Measurements from ENCODE around the gene OPHN1.
"Not testable (repeated sequence)": the region's sequence is repeated elsewhere in the genome, so short reads cannot be mapped to it uniquely, and the experiment has no call there.

Gene OPHN1

DNA sequence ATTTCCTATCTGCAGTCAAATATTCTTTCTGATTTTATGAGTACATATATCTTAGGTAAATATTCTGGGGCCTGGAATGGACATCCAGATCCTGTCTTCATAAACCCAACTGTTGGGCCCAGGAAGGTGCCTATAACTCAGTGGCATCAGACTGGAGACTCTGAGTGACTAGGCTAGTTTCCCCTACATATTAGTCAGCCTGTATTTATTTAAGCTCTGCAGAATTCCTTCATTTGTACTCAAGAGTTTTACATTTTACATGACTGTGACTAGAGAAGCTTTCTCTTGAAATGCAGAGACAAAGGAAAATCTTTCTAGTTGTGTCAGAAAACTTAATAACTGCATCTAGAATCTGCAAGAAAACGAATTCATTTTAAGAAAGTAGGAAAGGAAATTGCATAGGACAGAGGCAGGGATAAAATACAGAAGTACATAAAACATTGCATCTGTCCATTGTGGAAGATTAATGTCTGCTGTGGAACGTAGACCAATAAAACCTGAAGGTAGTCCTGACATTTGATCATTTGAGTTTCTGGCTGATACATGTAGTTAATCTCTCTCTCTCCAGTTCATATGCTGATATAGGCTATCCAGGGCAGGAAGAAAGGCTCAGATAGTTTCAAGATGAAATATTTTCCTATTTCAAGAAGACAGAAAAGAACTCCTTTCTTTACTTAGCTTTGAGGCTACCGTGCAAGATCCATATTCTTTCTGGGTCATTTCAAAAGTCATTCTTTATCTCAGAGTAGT is 78.2 kb downstream of the OPHN1 start:
- DNase-seq: no peak

DNA sequence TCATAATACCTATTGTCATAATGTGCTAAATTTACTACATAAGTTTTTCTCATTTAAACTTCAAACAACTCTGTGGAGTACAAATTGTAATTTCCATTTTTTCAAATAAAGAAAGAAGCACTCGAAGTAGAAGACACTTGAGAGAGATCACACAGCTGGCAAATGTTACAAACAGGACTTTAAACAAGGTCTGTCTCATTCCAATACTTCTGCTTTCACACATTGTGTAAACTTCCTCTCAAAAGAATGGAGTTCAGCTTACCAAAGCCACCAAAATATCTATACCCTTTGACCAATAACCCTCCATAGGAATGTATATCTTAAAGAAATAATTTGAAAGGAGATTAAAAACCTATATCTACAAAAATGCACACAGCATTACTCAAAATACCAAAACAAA is 88.3 kb downstream of the OPHN1 start:
- DNase-seq: no peak

DNA sequence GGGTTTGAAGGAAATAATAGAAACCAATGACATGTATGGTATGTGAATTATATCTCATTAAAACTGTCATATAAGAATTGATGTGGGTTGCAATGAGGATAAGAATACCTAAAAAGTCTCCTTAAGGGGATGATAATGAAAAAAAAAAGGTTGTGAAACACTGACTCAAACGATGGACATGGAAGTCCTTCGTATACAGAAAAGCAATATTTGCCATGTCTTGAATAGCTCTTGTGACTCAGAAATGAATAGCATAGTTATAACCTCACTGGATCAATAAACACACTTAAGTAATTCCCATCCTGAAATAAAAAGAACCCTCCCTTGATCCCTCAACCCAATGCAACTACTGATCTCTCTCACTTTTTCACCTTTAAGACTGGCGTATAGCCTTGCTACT is 89.7 kb downstream of the OPHN1 start:
- no peak for DNase-seq

DNA sequence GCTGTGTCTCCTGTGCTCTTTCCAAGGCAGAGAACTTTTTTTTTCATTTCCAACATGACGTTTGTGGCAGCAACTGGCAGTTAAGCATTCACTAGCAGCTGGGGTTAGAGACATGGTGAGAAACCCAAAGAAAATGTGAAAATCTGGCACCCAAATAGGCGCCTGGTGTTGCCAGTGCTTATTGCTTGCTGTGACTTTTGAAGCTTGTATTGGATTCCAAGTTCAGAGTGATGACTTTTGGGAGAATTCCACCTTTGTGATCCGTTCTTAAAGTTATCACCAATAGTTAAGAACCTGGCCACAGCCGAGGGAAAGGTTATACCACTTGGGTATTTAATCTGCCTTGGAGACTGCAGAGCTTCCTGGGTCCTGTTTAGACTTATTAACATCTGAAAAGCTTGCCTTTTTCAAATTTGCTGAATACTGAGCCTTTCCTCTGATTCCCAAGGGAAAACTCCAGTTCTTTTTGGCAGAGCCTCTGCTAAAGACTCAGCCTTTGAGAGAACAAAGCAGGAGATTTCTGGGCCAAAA is 101.0 kb downstream of the OPHN1 start:
- no peak for DNase-seq

DNA sequence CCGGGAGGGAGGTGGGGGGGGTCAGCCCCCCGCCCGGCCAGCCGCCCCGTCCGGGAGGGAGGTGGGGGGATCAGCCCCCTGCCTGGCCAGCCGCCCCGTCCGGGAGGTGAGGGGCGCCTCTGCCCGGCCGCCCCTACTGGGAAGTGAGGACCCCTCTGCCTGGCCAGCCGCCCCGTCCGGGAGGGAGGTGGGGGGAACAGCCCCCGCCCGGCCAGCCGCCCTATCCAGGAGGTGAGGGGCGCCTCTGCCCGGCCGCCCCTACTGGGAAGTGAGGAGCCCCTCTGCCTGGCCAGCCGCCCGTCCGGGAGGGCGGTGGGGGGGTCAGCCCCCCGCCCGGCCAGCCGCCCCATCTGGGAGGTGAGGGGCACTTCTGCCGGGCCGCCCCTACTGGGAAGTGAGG is 106.5 kb downstream of the OPHN1 start:
- not testable (repeated sequence) for DNase-seq

DNA sequence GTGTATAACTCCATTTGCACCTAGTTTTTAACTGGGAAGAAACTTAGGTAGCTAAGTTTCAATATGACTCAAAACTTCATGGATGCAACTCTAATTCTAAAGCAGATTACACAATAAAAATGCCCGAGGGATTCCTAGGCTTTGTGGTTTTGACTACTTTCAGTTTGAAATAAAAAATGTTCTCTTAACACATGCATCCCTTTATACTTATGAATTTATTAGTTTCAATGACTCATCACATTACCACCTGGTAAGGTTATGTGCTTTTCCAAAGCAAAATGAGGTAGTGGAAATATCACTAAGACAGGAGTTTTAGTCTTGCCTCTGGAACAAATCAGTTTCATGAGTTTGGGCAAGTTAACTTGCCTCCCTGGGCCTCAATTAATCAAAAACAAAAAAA is 125.5 kb downstream of the OPHN1 start:
- no peak for DNase-seq

DNA sequence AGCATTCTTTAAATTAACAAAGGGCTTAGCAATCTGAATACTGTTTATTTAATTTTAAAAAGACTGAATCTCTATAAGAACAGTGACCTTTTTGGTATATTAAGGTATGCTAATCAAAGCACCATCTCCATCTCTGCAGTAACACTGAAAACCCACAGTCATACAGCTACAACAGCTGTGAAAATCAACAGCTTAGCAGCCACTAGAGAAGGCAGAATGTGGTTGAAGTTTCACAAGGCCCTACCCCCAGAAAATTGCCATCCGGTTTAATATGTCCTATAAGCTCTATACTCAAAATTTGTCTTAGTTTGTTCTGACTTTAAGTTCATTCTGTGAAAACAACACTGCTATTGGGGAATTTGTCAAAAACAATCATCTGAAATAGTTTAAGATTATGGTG is 128.7 kb downstream of the OPHN1 start:
- no peak for DNase-seq

DNA sequence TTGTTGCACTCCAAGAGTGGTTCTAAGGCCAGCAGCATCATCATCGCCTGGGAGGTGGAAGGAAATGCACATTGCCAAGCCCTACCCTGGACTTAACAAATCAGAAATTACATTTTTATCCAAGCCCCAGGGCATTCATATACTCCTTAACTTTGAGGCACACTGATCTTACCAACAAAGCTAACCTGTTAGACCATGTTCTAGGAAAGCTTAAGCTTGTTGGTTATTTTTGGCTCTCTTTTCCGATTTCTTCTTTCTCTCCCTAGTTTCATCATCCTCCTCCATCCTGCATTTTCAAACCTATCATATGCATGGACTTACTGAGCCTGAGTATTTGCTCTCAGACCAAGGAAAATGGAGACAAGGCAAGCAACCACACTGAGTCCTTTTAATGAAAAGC is 133.4 kb downstream of the OPHN1 start:
- DNase-seq: no peak

DNA sequence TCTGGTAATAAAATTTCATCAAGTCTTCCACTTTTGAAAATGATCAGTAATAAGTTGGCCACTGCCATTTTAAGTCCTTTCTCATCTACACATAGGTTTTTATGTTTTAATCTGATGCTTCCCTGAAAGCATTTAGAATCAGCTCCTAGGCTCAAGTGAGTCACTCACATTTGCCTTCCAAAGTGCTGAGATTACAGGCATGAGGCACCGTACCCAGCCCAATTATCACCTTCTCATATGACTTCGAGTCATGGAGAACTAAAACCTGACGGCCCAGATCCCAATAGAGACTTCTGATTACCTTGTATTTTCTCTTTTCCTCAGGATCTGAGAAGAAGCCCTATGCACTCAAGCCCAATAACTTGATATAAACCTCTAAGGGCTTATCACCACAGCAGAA is 140.8 kb downstream of the OPHN1 start:
- DNase-seq: no peak

DNA sequence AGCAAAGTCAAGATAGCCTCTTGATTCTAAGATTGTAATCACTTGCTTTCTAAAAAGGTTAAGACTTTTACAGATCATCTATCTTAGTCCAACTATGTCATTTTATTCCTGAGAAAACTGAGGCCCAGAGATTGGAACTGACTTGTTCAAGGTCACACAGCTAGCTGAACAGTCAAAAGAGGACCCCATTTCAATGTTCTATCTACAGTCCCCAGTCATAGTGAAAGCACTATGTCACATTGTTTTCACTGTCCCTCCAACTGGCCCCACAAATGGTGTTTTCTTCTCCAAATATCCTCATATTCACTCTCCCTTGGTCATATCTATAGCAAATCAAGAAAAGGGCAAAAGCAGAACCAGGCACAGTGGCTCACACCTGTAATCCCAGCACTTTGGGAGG is 145.2 kb downstream of the OPHN1 start:
- DNase-seq: no peak

DNA sequence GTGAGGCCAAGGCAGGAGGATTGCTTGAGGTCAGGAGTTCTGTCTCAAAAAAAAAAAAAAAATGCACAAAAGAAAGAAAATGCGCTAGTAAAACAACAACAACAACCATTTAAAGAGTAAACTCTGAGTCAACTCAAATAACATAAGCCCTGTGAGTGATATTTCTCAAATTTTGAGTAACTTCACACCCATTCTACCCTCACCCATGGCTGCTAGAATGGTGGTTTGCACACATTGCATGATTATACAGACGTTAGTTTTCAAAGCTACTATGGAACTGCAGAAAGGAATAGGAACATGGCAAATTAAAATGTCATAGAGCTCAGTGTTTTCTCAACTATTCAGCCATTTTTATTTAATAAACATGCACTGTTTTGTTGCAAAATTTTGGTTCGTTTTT is 145.9 kb downstream of the OPHN1 start:
- no peak for DNase-seq

DNA sequence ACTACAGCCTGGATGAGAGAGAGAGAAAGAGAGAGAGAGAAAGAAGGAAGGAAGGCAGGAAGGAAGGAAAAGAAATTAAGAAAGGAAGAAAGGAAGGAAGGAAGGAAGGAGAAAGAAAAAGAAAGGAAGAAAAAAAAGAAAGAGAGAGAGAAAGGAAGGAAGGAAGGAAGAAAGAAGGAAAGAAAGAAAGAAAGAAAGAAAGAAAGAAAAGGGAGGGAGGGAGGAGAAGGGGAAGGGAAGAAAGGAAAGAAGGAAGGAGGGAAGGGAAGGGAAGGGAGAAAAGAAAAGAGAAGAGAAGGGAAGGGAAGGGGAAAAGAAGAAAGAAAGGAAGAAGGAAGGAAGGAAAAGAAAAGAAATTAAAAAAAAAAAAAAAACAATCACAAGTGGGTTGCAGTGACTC is 146.3 kb downstream of the OPHN1 start:
- no peak for DNase-seq

DNA sequence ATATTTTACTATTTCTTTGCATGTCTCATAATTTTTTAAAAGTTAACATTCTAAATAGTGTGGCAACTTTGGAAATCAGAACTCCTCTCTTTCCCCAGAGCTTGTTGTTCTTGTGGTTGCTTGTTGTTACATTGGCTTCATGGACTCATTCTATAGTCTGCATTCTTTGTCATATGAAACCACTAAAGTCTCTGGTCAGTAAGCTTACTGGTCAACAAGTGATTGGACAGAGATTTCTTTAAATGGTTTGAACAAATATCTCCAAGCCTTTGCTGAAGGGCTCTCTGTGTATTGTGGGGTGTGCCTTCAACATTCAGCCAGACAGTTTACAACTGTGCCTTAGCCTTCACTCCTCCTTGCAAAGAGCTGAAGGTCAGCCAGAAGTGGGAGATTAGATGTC is 147.2 kb downstream of the OPHN1 start:
- no peak for DNase-seq

DNA sequence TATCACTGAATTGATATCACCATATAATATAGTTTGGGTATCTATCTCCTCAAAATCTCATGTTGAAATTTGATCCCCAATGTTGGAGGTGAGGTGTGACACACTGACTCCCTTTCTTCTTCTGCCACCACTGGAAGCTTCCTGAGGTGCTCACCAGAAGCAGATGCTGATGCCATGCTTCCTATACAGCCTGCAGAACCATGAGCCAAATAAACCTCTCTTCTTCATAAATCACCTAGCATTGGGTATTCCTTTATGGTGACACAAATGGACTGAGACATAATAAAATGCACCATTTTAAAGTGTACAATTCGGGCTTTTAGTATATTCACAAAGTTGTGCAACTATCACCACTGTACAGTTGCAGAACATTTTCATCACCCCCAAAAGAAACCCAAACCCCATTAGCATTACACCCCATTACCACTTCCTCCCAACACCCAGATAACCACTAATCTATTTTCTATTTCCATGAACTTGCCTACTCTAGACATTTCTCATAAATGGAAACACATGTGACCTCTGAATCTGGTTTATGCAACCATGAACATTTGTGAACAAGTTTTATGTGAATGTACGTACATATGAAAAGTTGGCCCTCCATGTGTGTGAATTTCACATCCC is 148.9 kb downstream of the OPHN1 start:
- DNase-seq: no peak

DNA sequence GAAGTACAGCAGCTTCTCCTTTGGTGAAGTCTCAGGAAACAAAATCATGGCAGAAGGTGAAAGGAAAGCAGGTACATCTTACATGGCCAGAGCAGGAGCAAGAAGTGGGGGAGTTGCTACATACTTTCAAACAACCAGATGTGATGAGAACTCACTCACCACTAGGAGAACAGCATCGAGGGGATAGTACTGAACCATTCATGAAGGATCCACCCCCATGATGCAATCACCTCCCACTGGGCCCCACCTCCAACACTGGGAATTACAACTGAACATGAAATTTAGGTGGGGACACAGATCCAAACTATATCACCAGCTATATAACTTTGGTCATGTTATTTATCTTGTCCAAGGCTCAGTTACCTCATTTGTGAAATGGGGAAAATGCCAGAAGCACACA is 159.4 kb downstream of the OPHN1 start:
- DNase-seq: no peak

DNA sequence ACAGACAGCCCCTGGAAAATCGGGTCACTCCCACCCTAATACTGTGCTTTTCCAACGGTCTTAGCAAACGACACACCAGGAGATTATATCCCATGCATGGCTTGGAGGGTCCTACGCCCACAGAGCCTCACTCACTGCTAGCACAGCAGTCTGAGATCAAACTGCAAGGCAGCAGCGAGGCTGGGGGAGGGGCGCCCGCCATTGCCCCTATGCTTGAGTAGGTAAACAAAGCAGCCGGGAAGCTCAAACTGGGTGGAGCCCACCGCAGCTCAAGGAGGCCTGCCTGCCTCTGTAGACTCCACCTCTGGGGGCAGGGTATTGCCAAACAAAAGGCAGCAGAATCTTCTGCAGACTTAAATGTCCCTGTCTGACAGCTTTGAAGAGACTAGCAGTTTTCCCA is 168.5 kb downstream of the OPHN1 start:
- not testable (repeated sequence) for DNase-seq

DNA sequence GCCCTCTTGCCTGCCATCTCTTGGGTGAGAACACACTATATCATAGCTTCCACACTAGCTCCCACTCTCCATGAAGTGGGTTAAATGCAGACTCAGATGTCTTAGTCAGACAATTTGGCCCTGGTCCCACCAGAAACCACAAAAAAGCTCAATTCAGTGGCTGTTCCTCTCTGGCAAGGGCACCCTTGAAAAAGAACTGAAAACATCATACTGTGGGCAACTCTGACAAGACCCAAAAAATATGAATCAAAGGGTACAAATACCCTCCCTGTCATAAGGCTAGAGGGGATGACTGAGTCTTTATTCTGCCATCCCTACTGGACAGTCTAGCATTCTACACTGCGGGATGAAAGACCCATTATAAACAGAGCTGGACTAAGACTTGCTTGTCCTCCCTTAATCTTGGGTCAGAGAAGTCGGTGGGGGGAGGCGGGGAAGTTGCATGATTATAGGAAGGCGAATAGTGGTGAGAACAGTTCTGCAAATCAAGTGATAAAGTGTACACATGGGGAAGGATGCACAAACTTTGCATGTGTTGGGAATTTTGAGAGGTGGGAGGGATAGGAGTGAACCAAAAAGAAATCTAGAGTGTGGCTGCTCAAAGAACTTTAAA is 172.1 kb downstream of the OPHN1 start:
- DNase-seq: no peak

DNA sequence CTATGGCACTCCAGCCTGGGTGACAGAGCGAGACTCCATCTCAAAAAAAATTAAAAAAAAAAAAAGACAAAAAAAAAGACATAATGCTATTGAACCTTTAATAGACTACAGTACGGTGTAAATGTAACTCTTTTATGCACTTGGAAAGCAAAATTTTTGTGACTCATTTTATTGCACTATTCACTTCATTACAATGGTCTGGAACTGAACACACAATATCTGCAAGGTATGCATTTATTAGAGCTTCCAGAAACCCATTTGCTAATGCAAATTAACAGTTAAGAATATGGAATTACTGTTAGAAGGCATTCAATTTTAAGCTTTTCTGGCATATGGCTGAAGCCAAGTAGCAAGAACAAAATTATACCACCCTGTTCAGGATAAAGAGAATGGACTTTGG is 176.3 kb downstream of the OPHN1 start:
- no peak for DNase-seq

DNA sequence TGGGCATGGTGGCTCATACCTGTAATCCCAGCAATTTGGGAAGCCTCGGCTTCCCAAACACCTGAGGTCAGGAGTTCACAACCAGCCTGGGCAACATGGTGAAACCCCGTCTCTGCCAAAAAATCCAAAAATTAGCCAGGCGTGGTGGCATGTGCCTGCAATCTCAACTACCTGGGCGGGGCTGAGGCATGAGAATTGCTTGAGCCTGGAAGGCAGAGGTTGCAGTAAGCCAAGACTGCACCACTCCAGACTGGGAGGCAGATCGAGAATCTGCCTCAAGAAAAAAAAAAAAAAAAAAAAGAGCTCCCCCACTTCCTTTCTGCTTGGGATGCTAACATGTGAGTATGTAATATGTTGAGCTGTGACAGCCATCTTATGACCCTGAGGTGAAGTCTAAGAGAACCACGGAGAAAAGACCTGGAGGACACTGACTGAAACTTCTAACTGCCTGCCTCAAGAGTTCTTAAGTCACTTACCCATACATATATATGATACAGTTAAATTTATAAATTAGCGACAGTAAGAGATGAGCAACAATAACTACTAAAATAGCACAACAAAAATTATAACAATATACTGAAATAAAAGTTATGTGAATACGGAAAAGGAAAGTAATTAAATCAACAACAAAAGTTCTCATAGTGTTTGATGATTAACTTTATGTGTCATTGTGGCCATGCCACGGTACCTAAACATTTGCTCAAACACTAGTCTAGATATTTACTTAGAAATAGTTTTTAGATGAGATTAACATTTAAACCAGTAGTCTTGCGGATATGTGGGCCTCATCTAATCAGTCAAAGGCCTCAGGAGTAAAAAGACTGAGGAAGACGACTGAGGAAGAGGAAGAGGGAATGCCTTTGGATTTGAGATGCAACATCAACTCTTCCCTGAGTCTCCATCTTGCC is 178.3 kb downstream of the OPHN1 start:
- DNase-seq: no peak

DNA sequence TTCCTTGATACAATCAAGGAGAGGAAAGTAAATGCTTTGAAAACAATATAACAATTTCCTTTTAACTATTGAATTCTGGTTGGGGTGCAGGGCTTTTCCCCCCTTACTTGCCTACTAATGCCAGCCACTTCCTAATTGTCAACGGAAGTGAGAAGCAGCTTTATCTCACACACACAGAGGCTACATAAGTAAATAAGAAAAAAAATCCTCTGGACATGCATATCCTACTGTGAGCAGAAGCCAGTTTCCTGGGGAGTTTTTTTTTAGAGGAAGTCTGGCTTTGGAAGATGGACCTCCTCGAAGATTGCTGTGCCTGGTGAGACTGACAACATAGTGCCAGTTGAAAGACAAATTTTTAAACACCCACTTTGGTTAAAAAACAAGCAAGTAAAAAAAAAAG is 180.6 kb downstream of the OPHN1 start:
- DNase-seq: no peak

DNA sequence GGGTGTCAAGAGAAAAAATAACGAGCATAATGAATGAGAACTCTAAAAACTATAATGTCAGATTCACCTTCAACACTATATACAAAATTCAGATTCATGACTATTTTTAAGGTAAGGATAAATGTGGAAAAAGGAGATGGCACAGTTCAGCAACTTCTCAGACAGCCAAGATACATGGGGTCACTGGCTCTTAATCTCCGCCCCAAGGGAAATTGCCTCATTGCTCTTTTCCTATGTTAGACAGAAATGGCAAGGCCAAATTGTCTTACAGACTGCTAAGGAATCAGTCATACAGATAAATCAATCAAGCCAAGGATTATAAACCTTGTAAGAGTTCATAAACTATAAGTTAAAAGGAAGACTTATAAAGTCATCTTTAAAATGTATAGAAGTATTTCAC is 183.4 kb downstream of the OPHN1 start:
- no peak for DNase-seq

DNA sequence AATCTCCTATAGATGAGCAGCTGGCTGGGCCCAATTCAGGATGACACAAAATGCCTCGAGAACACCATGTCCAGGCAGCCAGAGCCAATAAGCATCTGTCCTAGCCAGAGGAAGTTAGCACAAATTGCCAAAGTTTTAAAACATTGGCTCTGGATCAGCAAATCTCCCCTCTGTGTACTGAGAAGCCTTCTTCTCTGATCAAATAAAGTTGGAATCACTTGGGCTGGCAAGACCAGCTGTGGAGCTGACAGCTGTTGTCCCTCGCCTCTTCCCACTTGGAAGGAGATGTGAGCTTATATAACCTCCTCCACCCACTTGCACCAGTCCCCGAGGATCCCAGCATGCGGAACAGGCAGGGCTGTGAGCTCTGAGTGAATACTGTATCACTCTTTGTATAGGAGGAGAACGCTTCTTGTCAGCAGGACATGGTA is 183.9 kb downstream of the OPHN1 start:
- no peak for DNase-seq

DNA sequence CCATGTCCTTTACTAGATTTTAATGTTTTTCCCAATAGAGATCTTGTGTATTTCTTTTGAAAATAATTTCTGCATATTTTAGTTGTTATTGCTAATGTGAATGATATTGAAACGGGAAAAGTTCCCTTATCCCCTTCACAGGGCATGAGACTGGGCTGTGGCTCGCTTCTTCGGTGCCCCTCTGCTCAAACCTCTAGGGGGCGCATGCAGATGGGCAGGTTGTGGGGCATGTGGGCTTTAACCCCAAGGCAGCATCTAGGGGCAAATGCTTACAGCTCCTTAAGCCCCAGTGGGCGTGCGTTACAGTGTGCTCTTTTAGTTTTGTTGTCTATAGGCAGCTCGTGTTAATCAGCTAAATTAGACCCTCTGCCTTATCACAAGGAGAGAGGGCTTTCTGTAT is 194.7 kb downstream of the OPHN1 start:
- DNase-seq: peak; percentile 32
